Measurements from ENCODE around the gene C1orf210.

The C1orf210 gene

DNA sequence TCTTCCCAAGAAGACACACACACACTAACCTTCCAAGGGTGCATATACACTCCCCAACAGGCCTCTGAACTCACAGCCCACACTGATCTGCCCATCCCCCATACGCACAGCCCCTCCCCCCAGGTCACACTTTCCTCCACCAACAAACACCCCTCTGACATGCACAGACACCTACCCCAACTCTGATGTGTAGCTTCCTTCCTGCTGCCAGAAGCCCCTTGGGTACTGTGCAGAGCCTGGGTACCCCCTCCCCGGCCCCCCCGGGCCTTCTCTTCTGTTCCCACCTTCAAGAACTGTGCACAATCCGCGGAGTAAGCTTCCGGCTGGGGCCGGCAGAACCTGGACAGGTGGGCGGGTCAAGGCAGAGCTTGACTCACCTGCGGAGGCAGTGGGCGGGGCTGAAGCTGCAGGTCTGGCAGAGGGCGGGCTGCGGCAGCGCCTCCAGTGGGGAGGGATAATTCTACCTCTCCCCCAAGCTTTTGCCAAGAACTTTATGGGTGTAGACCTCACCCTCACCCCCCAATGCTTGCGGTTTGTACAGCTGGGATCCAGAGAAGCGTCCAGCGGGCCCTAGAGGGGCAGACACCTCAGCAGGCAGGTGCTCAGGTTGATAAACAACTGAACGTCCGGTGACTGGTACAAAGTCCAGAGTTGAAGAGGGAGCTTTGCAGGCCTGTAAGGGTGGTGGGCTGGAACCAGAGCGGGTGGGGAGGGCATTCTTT, at the start of gene C1orf210:
TSS of gene C1orf210 (minus strand) at position 313 of the 722 bp plus-strand sequence. CDS start 2,311 bp downstream, outside the sequence.
- H3K4me3 ChIP-seq (IDR thresholded peaks at IDR 0.05; ENCODE audit: insufficient read depth, low read depth, low read length): no peak within 1 kb of the TSS
- no peak within 1 kb of the TSS for H3K9ac ChIP-seq
- no peaks in the 10 kb centered on the region for H3K36me3 ChIP-seq (ENCODE audit: insufficient read depth)
- H2AFZ ChIP-seq (ENCODE audit: low read depth): no peak within 1 kb of the TSS
- H3K27me3 ChIP-seq (ENCODE audit: insufficient read depth, low read depth): no peaks in the 10 kb centered on the region
- no peaks in the 10 kb centered on the region for H3K4me1 ChIP-seq (ENCODE audit: low read depth, poor library complexity, severe bottlenecking)
- H3K79me2 ChIP-seq (ENCODE audit: insufficient read depth, low read depth): no peaks in the 10 kb centered on the region
- TF ChIP-seq, protein P1, sequence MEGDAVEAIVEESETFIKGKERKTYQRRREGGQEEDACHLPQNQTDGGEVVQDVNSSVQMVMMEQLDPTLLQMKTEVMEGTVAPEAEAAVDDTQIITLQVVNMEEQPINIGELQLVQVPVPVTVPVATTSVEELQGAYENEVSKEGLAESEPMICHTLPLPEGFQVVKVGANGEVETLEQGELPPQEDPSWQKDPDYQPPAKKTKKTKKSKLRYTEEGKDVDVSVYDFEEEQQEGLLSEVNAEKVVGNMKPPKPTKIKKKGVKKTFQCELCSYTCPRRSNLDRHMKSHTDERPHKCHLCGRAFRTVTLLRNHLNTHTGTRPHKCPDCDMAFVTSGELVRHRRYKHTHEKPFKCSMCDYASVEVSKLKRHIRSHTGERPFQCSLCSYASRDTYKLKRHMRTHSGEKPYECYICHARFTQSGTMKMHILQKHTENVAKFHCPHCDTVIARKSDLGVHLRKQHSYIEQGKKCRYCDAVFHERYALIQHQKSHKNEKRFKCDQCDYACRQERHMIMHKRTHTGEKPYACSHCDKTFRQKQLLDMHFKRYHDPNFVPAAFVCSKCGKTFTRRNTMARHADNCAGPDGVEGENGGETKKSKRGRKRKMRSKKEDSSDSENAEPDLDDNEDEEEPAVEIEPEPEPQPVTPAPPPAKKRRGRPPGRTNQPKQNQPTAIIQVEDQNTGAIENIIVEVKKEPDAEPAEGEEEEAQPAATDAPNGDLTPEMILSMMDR (conservative IDR thresholded peaks at IDR 0.05; ENCODE audit: low read depth, low read length): no peak
- no peak within 1 kb of the TSS for H3K27ac ChIP-seq
- H3K4me2 ChIP-seq: no peak within 1 kb of the TSS
- H4K20me1 ChIP-seq (ENCODE audit: insufficient read depth): no peaks in the 10 kb centered on the region

DNA sequence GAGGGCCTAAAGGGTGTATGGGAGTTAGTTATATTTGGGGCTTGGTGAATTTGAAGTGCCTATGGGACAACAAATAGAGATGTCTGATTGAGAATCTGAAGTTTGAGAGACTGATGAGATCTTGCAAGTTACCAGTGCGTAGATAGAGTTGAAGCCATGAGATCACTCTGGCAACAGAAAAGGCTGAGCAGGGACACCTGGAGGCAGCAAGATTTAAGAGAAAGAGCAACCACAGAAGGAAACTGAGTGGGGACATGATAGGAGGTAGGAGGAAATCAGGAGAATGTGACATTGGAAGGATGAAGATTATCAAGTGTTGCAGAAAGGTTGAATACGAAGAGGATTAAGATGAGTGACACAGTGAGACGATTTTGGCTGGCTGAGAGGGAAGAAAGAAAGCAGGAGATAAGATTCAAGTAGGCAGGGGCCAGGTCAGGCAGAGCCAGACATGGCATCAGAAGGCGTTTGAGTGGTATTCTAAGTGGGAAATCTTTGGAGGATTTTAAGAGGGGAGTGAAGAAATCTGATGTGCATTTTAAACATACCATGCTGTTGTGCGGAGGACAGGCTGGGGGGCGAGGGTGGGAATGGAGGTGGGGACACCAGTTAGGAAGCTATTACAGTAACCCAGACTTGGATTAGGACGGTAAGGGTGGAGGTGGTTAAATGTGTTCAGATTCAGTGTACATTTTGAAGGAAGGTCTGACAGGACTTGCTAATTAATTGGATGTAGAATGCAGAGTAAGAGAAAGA, 49.2 kb upstream of the C1orf210 start:
- H3K27me3 ChIP-seq (ENCODE audit: insufficient read depth, low read depth): no peaks in the 10 kb centered on the region
- H3K36me3 ChIP-seq (ENCODE audit: insufficient read depth): no peaks in the 10 kb centered on the region
- no peak overlapping the region for H3K4me3 ChIP-seq (IDR thresholded peaks at IDR 0.05; ENCODE audit: insufficient read depth, low read depth, low read length)
- no peaks in the 10 kb centered on the region for H3K79me2 ChIP-seq (ENCODE audit: insufficient read depth, low read depth)
- no peak overlapping the region for H3K27ac ChIP-seq
- H3K9ac ChIP-seq: no peak overlapping the region
- TF ChIP-seq, protein P1 (conservative IDR thresholded peaks at IDR 0.05; ENCODE audit: low read depth, low read length): no peak
- H3K4me1 ChIP-seq (ENCODE audit: low read depth, poor library complexity, severe bottlenecking): no peaks in the 10 kb centered on the region
- H3K4me2 ChIP-seq: no peak overlapping the region
- H4K20me1 ChIP-seq (ENCODE audit: insufficient read depth): no peaks in the 10 kb centered on the region
- H2AFZ ChIP-seq (ENCODE audit: low read depth): no peak overlapping the region

DNA sequence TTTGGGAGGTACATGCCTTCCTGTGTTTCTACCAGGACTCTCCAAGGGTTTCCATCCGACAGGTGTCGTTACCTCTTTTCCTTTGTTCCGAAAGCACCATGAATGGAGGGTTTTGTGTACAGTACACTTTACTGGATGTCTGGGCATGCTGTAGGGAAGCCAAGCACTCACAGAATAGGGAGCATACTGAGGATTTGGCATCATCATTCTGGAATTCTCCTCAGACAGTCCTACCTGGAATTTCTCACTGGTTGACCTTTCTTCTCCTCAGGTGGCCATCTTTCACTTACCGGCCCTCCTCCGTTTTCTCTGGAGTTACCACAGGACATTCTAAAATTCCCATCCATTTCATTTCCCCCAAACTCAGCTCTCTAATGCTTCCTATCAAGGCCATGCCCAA, 46.3 kb upstream of the C1orf210 start:
- Histone ChIP-seq H3K4me3 (IDR thresholded peaks at IDR 0.05; ENCODE audit: insufficient read depth, low read depth, low read length) (no peak overlapping the region), H3K36me3 (ENCODE audit: insufficient read depth) (no peaks in the 10 kb centered on the region), H3K4me2 (no peak overlapping the region), H3K79me2 (ENCODE audit: insufficient read depth, low read depth) (no peaks in the 10 kb centered on the region), H2AFZ (ENCODE audit: low read depth) (no peak overlapping the region), H3K4me1 (ENCODE audit: low read depth, poor library complexity, severe bottlenecking) (no peaks in the 10 kb centered on the region), H4K20me1 (ENCODE audit: insufficient read depth) (no peaks in the 10 kb centered on the region), H3K9ac (no peak overlapping the region), H3K27ac (no peak overlapping the region), H3K27me3 (ENCODE audit: insufficient read depth, low read depth) (no peaks in the 10 kb centered on the region)
- TF ChIP-seq, protein P1 (conservative IDR thresholded peaks at IDR 0.05; ENCODE audit: low read depth, low read length): no peak

DNA sequence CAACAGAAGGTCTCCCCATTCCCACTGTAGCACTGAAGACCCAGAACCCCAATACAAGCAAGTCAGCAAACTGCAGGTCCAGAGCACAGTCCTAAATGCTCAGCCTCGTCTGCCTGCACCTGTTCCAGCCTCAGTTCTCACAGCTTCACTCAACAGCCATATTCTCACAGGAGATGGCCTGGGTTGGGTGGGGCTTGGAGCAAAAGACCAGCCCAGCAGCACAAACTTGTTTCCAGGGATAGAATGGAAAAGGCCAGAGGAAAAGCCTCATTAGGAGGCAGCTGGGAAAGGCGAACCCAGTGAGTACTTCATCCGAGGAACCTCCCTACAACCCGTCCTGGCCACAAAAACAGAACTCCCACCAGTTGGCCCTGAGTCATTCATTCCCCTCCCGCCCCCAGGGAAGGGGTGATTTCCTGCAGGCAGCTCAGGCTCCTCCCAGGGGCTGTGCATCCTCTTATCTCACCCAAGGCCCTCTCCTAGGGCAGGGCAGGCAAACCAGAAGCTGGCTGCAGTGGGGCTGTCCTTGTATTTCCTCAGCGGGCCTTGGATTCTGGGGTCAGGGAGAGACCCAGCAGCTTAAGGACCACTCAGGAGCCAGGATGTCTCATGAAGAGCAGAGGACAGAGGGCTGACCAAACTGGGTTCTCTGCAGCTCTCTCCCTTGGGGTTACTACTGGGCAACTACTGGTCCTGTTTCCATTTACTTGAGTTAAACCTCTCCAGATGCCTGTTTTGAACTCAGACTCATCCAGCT, 44.8 kb upstream of the C1orf210 start:
- no peak overlapping the region for H3K27ac ChIP-seq
- TF ChIP-seq, protein P1 (conservative IDR thresholded peaks at IDR 0.05; ENCODE audit: low read depth, low read length): no peak
- no peak overlapping the region for H3K9ac ChIP-seq
- H2AFZ ChIP-seq (ENCODE audit: low read depth): no peak overlapping the region
- H3K79me2 ChIP-seq (ENCODE audit: insufficient read depth, low read depth): no peaks in the 10 kb centered on the region
- no peak overlapping the region for H3K4me3 ChIP-seq (IDR thresholded peaks at IDR 0.05; ENCODE audit: insufficient read depth, low read depth, low read length)
- H3K27me3 ChIP-seq (ENCODE audit: insufficient read depth, low read depth): no peaks in the 10 kb centered on the region
- H3K4me1 ChIP-seq (ENCODE audit: low read depth, poor library complexity, severe bottlenecking): no peaks in the 10 kb centered on the region
- no peaks in the 10 kb centered on the region for H4K20me1 ChIP-seq (ENCODE audit: insufficient read depth)
- H3K36me3 ChIP-seq (ENCODE audit: insufficient read depth): no peaks in the 10 kb centered on the region
- H3K4me2 ChIP-seq: no peak overlapping the region

Measured in KMS-11 (cell line).